ENCODE measurements around the gene TMEM175.

The TMEM175 gene

DNA sequence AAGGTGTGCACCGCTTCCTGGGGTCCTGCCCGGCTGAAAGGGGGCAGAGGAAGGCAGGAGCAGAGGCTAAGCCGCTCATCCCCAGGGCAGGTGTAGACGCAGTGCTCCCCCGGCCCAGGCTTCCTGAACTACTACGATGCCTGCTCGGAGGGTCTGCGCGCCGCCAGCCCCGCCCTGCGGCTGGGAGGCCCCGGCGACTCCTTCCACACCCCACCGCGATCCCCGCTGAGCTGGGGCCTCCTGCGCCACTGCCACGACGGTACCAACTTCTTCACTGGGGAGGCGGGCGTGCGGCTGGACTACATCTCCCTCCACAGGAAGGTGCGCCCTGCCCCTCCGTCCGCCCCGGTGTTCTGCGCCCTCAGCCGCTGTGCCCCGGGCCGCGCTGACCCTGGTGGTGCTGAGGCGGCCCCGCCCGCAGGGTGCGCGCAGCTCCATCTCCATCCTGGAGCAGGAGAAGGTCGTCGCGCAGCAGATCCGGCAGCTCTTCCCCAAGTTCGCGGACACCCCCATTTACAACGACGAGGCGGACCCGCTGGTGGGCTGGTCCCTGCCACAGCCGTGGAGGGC, 69.4 kb downstream of the TMEM175 start:
- Histone ChIP-seq H3K36me3 (ENCODE audit: control insufficient read depth, insufficient read depth, low read length) (no peaks in the 10 kb centered on the region), H3K27me3 (replicated peaks; ENCODE audit: control insufficient read depth, insufficient read depth, low read length) (peaks cover 5% of the 10 kb centered on the region), H3K4me3 (replicated peaks; ENCODE audit: low read depth, low read length) (no peak overlapping the region)
- DNase-seq (ENCODE audit: extremely low read depth, insufficient read length) = no peak
- TF ChIP-seq, protein P1, sequence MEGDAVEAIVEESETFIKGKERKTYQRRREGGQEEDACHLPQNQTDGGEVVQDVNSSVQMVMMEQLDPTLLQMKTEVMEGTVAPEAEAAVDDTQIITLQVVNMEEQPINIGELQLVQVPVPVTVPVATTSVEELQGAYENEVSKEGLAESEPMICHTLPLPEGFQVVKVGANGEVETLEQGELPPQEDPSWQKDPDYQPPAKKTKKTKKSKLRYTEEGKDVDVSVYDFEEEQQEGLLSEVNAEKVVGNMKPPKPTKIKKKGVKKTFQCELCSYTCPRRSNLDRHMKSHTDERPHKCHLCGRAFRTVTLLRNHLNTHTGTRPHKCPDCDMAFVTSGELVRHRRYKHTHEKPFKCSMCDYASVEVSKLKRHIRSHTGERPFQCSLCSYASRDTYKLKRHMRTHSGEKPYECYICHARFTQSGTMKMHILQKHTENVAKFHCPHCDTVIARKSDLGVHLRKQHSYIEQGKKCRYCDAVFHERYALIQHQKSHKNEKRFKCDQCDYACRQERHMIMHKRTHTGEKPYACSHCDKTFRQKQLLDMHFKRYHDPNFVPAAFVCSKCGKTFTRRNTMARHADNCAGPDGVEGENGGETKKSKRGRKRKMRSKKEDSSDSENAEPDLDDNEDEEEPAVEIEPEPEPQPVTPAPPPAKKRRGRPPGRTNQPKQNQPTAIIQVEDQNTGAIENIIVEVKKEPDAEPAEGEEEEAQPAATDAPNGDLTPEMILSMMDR (IDR thresholded peaks at IDR 0.05; ENCODE audit: insufficient read depth, low read length, poor library complexity, severe bottlenecking) = no peak

DNA sequence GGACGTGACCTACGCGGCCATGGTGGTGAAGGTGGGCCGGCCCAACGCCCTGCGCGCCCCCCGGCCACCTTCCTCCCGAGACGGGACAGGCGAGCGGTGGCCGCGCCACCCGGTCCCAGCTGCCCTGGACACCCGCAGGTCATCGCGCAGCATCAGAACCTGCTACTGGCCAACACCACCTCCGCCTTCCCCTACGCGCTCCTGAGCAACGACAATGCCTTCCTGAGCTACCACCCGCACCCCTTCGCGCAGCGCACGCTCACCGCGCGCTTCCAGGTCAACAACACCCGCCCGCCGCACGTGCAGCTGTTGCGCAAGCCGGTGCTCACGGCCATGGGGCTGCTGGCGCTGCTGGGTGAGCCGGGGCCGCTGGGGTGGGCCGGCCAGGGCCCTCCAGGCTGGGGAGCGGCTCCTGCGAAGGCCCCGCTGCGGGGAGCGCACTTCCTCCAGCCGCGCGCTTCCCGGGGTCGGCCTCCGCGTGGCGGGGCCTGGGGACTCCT, 69.9 kb downstream of the TMEM175 start:
- DNase-seq (ENCODE audit: extremely low read depth, insufficient read length) = no peak
- TF ChIP-seq, protein P1 (IDR thresholded peaks at IDR 0.05; ENCODE audit: insufficient read depth, low read length, poor library complexity, severe bottlenecking) = no peak
- Histone ChIP-seq H3K36me3 (ENCODE audit: control insufficient read depth, insufficient read depth, low read length) (no peaks in the 10 kb centered on the region), H3K27me3 (replicated peaks; ENCODE audit: control insufficient read depth, insufficient read depth, low read length) (peaks cover 5% of the 10 kb centered on the region), H3K4me3 (replicated peaks; ENCODE audit: low read depth, low read length) (no peak overlapping the region)

DNA sequence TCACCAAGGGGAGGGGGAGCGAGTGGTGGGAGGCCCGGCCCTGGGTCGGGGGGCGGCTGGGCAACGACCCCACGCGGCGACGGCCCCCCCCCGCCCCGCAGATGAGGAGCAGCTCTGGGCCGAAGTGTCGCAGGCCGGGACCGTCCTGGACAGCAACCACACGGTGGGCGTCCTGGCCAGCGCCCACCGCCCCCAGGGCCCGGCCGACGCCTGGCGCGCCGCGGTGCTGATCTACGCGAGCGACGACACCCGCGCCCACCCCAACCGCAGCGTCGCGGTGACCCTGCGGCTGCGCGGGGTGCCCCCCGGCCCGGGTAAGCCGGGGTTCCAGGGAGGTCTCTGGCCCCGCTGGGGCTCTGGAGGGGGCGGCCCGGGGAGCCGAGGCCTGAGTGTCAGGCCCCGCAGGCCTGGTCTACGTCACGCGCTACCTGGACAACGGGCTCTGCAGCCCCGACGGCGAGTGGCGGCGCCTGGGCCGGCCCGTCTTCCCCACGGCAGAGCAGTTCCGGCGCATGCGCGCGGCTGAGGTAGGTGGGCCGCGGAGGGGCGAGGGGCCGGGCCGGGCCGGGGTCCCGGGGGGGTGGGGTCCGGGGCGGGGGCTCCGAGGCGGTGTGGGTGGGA, 70.5 kb downstream of the TMEM175 start:
- no peaks in the 10 kb centered on the region for H3K36me3 ChIP-seq (ENCODE audit: control insufficient read depth, insufficient read depth, low read length)
- H3K4me3 ChIP-seq (replicated peaks; ENCODE audit: low read depth, low read length) = no peak overlapping the region
- TF ChIP-seq, protein P1 (IDR thresholded peaks at IDR 0.05; ENCODE audit: insufficient read depth, low read length, poor library complexity, severe bottlenecking) = no peak
- DNase-seq (ENCODE audit: extremely low read depth, insufficient read length) = no peak
- H3K27me3 ChIP-seq (replicated peaks; ENCODE audit: control insufficient read depth, insufficient read depth, low read length) = peaks cover 5% of the 10 kb centered on the region

DNA sequence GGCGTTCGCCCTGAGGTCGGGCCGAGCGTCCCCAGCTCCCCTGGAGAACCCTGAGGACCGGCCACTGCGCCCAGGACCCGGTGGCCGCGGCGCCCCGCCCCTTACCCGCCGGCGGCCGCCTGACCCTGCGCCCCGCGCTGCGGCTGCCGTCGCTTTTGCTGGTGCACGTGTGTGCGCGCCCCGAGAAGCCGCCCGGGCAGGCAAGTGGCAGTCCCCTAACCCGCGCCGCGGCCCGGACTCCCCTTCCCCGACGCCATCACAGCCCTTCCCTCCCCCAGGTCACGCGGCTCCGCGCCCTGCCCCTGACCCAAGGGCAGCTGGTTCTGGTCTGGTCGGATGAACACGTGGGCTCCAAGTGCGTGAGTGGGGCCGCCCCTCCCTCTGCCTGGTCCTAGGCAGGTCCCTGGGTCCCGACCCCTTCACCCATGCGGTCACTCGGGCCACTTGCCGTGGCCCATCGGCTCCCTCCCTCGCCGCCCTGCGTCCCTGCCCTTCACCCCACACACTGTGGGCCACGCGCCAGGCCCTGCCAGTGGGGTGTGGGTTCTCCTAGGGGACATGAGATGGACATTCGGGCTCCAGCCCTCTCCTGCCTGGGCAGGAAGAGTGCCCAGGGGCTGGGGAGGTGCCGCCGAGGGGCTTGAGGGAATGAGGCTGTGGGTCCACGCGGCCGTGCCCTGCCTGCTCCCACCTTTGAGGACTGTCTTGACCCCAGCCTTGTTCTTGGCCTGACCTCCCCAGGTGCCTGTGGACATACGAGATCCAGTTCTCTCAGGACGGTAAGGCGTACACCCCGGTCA, 71.2 kb downstream of the TMEM175 start:
- Histone ChIP-seq H3K36me3 (ENCODE audit: control insufficient read depth, insufficient read depth, low read length) (no peaks in the 10 kb centered on the region), H3K27me3 (replicated peaks; ENCODE audit: control insufficient read depth, insufficient read depth, low read length) (peaks cover 3% of the 10 kb centered on the region), H3K4me3 (replicated peaks; ENCODE audit: low read depth, low read length) (no peak overlapping the region)
- TF ChIP-seq, protein P1 (IDR thresholded peaks at IDR 0.05; ENCODE audit: insufficient read depth, low read length, poor library complexity, severe bottlenecking) = no peak
- DNase-seq (ENCODE audit: extremely low read depth, insufficient read length) = no peak

DNA sequence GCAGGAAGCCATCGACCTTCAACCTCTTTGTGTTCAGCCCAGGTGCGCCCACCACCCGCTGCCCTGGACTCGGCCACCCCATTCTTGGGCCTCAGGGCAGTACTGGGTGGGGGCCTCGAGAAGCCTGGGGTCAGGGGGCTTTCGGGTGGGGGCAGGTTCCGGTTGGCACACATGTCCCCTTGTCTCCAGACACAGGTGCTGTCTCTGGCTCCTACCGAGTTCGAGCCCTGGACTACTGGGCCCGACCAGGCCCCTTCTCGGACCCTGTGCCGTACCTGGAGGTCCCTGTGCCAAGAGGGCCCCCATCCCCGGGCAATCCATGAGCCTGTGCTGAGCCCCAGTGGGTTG, 71.8 kb downstream of the TMEM175 start:
- no peak for DNase-seq (ENCODE audit: extremely low read depth, insufficient read length)
- Histone ChIP-seq H3K27me3 (replicated peaks; ENCODE audit: control insufficient read depth, insufficient read depth, low read length) (peaks cover 2% of the 10 kb centered on the region), H3K36me3 (ENCODE audit: control insufficient read depth, insufficient read depth, low read length) (no peaks in the 10 kb centered on the region), H3K4me3 (replicated peaks; ENCODE audit: low read depth, low read length) (no peak overlapping the region)
- TF ChIP-seq, protein P1 (IDR thresholded peaks at IDR 0.05; ENCODE audit: insufficient read depth, low read length, poor library complexity, severe bottlenecking) = no peak

All from GM06990 (cell line).